Fibroblast of gingiva (primary cell): ENCODE results near the gene STIMATE.

Experiments used
- DNase-seq: peaks from one replicate; pipeline ENCODE4 v3.0.0-alpha.2; 2011; ENCODE audit warnings: low read depth

The STIMATE gene

GRCh38 chr3:52897130-52898122 is at the start of gene STIMATE:
TSS of gene STIMATE (minus strand) at chr3:52897548. CDS start at chr3:52897450, 98 bp downstream.
- peak; percentile 73 for DNase-seq

- no peak for DNase-seq
Observed at GRCh38 chr3:52939600-52939999, 42.3 kb upstream of the STIMATE start.

GRCh38 chr3:52934630-52935530 is 37.5 kb upstream of the STIMATE start:
- peak; percentile 53 for DNase-seq

DNA sequence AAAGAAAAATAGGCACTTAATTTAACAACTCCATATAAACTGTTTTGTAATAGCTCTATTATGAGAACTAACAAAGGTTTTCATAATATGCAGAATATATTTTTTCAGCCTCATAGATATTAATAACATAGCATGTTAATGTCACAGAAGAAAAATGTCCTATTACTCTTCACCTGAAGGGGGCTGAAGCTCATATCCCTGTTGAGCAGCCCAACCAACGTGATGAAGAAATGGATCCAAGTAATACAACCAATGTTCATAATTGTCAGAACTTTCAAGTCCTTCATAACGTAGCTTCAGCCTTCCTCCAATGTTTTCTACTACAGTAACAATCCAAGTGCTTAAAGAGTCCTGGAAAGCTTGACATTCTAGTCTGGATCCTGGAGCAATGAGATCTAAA is 34.5 kb upstream of the STIMATE start:
- no peak for DNase-seq

- DNase-seq = no peak
Observed at GRCh38 chr3:52931328-52931727, 34.0 kb upstream of the STIMATE start.

- no peak for DNase-seq
Observed at GRCh38 chr3:52930748-52931147, 33.4 kb upstream of the STIMATE start.

DNA sequence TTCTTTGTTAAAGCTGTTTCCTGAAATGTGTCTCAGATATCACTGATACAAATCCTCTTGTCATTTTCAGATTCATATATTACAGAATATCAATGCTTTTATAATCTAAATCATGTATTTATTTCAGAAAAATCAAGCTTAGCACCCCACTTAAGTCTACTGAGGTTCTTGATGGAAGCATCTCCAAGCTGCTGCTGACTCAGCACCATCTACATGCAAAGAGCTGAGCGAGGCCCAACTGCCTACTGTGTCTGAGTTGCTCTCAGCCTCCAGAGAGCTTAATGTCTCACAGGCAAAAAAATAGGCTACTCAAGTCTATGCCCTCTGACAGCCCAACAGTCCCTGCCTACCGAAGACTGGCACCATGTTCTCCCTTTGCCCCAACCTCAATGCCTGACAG is 29.2 kb upstream of the STIMATE start:
- DNase-seq = no peak

- no peak for DNase-seq
Observed at GRCh38 chr3:52925405-52926313, 28.3 kb upstream of the STIMATE start.

GRCh38 chr3:52923963-52924362 is 26.6 kb upstream of the STIMATE start:
- no peak for DNase-seq

GRCh38 chr3:52920841-52921240 is 23.5 kb upstream of the STIMATE start:
- DNase-seq = no peak

- DNase-seq = no peak
Observed at GRCh38 chr3:52917044-52917443, 19.7 kb upstream of the STIMATE start.

DNA sequence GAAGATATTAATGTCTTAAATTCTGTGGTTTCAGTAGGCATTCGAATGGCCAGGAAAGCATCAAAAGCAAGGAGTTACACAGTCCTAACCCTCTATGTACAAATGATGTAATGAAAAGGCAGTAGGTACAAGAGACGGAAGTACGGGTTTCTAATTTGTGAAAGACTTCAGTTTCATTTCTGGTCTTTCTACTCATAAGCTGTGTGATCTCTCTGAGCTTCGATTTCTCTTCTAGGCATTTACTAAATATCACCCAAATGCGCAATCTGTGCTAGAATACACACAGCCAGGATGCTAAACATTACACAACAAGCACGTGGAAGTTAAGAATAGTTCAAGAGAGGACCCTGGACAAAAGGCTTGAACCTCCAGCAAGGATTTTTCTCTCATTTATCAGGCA is 17.9 kb upstream of the STIMATE start:
- no peak for DNase-seq

DNA sequence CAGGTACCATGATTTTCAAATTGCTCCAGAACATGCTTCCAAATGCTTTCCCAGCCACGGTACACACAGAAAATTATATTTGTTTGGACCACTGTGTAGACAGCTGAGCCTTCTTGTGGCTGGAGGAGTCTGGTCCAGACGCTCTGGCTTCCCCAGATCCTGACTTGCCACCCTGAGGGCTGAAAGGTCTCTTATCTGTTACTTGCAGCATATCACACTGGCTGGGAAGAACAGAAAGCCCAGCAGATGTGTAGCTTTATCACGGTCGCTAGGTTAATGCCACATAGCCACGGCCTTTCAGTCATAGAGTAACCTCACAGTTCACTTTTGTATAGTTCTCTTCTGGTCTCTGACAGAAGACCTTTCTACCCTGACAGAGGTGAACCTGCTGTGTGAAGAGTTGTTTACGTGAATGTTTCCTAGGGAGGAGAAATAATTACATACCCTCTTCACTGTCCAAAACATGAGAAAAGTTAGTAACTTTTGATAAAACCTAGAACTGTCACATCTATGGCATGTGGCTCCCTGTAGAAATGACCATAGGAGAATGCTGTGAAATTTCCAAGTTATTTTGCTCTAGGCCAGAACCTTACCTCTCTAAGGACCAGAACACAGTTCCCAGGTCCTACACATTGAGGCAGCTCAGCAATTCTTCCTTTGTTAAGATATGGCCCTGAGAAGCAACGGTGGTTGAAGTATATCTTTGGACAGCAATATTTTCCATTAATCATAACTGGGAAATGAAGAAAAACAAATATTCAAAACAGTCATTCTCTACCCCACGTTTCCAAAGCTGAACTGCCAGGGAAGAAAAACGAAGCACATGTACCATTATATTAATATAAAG is 15.8 kb upstream of the STIMATE start:
- DNase-seq = no peak

DNA sequence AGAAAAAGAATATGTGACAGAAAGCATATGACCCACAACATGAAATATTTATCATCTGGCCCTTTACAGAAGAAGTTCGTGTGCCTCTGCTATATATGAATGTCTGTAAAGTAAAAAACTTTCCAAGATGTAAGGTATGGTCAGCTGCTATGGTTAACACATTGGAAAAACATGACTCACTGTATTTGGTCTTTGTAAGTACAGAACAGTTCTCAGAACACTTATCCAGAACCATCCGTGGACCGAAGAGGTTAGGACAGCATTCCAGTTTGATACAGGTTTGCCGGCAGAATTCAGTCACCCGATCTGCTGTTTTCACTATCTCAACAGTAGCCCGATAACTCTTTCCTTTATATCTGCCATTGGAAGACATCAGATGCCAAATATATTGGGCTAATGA is 13.5 kb upstream of the STIMATE start:
- DNase-seq = no peak

- DNase-seq = no peak
Observed at GRCh38 chr3:52907497-52907896, 10.1 kb upstream of the STIMATE start.

GRCh38 chr3:52904552-52904951 is 7.2 kb upstream of the STIMATE start:
- DNase-seq = no peak

DNA sequence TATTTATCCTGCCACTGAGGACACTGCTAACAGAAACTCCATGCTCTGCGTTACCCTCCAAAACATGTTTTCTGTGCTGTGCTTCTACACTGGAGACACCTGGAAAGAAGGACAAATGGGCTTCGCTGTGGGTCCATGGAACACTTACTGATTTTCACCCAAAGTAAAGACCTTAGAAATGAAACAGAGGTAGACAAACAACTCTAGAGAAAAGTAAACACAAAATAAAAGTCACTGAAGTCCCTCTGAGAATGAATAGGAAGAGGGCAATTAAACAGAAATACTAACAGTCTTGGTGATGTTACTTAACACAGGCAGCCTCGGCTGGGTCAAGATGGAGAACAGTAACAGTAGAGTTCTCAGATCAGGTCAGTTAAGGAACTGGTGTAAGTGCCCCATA is 6.7 kb upstream of the STIMATE start:
- DNase-seq = no peak

GRCh38 chr3:52896613-52897012 is 735 bp downstream of the STIMATE start:
- DNase-seq = no peak

DNA sequence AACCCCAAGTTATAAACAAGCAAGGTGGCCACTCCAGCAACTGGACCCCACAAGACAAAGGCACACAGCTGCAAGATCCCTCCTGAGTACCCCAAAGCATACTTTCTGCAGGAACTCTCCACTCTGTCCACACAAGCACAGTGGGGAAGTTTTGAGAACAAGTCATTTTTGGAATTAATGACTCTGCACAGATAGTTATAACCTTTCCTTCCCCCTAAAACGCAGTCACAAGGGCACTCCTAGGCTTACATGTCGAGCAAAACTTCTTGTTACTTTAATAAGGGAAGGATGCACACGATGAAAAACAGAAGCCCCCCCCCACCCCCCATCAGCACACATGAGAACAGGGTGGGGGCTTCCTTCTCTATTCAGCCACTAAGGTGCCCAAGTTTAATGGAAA is 1.2 kb downstream of the STIMATE start:
- DNase-seq = no peak

GRCh38 chr3:52895418-52895817 is 1.9 kb downstream of the STIMATE start:
- DNase-seq = no peak

GRCh38 chr3:52894756-52895155 is 2.6 kb downstream of the STIMATE start:
- no peak for DNase-seq
